Colon (tissue), 2 donors: ENCODE data around the gene APOL5.
"Not testable (repeated sequence)": the region's sequence is repeated elsewhere in the genome, so short reads cannot be mapped to it uniquely, and the experiment has no call there.

Experiments used
- FAIRE-seq: peaks from 2 replicates; lab custom pipeline; 2012; peaks lifted over from hg19 to GRCh38; lab: Jason Lieb, UNC
- donor health status: control.
- donor health status: control.

The APOL5 gene

GRCh38 chr22:35711336-35711735 is 6.3 kb upstream of the APOL5 start:
- FAIRE-seq = no peak

DNA sequence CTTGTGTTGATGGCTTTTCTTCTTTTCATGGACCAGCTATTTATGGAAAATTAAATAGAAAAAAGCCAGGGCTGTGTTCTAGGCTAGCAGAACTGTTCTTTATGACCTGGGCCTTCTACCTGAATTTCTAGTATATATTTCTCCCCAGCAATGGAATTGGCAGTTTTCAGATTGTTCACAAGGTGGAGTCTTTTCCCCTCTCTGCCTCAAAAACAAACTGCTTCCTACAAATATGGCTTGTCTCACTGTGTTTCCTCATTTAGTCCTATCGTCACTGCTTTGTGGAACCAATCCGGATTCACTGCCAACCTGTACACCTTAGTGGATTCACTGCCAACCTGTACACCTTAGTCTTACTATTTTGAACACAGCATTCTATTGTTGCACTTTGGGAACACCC is 5.0 kb upstream of the APOL5 start:
- FAIRE-seq = no peak

- no peak for FAIRE-seq
These were observed 1.7 kb downstream of the APOL5 start for GRCh38 chr22:35719212-35719875.

DNA sequence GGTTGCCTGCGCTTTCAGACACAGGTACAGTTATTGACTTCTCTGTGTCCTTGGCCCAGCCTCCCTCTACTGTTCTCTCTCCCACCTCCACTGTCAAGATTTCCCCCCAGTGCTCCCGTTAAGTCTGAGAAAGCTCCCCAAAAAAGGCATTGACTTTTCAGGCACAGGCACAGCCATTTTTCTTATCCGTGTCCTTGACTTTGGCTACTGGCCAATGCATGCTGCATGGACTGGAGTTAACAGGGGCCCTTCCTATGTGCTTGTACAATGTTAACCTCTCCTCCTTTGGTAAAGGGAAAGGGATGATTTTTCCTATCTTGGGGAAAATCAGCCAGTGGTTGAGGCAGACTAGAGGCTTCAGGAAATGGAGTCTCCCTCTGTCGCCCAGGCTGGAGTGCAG is 4.3 kb downstream of the APOL5 start:
- no peak for FAIRE-seq

- FAIRE-seq = no peak
These were observed 7.8 kb downstream of the APOL5 start for GRCh38 chr22:35725521-35725920.

- FAIRE-seq = no peak
These were observed 8.7 kb downstream of the APOL5 start for GRCh38 chr22:35726398-35726797.

GRCh38 chr22:35726933-35727332 is 9.3 kb downstream of the APOL5 start:
- no peak for FAIRE-seq

GRCh38 chr22:35727436-35727835 is 9.8 kb downstream of the APOL5 start:
- no peak for FAIRE-seq

GRCh38 chr22:35728639-35729308 is 11.1 kb downstream of the APOL5 start:
- FAIRE-seq = no peak

DNA sequence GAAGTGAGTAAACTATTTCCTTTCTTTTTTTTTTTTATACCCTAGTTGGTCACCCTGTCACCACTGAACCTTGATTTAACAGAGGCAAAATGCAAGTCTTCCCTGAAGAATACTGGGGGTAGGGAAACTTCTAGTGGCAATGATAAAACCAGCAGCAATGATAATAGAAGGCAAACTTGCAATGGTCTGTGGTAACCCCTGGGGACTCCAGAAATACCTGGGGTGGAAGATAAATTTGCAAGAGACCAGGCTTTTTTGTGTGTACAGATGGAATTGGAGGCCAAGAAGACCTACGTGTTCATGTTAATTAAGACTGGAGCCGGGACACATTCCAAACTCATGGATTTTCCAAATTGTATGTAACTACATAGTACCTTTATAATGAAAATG is 11.6 kb downstream of the APOL5 start:
- FAIRE-seq = no peak

- FAIRE-seq = no peak
These were observed 13.6 kb downstream of the APOL5 start for GRCh38 chr22:35731321-35731720.

DNA sequence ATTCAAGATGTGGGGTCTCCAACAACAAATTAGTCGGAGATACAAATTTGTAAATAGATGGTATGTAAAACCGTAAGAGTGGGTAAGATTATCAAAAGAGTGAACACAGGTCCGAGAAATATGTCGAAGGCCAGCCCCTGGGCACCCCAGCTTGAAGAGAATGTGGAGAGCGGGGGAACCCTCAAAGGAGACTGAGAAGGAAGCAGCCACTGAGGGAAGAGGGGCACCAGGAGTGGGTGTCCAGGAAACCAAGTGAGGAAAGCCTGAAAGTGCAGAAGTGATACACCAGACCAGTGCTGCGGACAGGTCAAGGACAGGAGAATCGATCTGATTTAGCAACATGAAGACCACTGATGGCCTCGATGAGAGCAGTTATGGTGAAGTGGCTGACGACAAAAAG is 14.4 kb downstream of the APOL5 start:
- no peak for FAIRE-seq

DNA sequence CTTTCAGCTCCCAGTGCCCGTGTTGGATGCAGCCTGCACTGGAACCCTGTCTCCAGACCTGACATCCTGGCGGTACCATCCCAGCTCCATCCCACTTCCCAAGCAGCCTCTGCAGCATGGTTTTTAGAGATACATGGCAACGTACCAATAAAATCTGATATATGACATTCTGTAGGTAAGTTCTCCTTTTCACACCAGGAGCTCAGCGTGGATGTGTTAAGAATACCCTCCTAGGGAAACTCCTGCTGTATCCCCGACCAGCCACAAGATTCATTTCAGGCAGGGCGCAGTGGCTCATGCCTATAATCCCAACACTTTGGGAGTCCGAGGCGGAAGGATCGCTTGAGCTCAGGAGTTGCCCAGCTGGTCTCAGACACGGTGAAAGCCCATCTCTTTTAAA is 15.4 kb downstream of the APOL5 start:
- FAIRE-seq = no peak

- no peak for FAIRE-seq
These were observed 16.3 kb downstream of the APOL5 start for GRCh38 chr22:35733791-35734516.

GRCh38 chr22:35734517-35734827 is 16.8 kb downstream of the APOL5 start:
- no peak for FAIRE-seq

- FAIRE-seq = no peak
These were observed 17.9 kb downstream of the APOL5 start for GRCh38 chr22:35735542-35735941.

- FAIRE-seq = no peak
These were observed 18.5 kb downstream of the APOL5 start for GRCh38 chr22:35736166-35736565.

DNA sequence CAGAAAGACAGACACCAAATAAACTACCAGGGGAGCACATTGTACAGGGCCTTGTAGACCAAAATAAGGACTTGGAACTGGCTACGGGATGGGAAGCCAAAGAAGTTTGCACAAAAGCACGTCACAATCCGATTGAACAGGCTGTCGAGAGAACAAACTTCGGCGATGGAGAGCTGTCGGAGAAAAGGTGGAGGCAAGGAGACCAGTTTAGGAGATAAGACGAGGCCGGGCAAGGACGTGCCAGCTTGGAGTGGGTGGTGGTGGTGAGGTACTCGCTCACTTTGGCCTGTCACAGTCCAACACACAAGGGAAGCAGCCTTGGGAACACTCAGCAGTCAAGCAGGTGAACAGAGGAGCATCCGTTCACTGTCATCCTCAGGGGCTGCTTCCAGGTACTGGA is 19.0 kb downstream of the APOL5 start:
- FAIRE-seq = no peak

GRCh38 chr22:35737886-35738285 is 20.2 kb downstream of the APOL5 start:
- not testable (repeated sequence) for FAIRE-seq

DNA sequence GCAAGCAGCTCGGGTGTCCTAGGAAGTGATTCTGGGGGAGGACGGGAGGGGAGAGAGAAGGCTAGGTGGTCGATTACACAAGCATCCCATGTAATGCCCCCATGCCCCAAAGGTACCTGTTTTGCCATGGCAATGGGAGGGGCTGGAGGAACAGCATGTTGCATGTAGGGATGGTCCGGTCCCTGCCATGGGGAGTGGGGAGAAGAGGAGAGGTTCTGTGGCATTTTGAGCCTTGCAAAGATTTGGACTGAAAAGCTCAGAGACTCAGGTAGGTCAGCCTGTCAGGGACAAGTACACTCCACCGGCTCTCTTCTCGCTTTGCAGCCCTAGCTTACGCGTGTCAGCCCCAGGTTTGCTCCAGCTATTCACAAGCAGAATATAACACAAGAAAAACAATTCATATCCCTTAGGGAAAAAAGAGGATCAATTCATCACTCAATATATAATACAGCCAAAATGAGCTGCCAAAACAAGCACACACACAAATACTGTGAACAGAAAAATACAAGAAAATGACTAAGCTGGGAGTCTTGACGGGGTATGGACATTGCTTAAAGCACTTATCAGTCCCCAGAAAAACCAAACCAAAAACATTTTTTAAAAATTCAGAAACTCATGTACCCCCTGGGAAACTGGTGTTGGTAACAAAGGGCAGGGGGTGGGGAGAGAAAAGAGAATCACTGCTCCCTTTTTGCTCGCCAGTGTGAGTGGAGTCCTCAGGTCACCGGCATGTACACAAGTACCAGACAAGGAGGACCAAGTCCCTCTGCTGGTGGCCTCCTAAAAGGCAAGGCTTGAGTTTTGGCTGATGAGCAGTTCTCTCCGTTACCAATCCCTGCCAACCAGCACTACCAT is 21.6 kb downstream of the APOL5 start:
- no peak for FAIRE-seq

- no peak for FAIRE-seq
These were observed 22.3 kb downstream of the APOL5 start for GRCh38 chr22:35739931-35740380.

GRCh38 chr22:35740616-35741015 is 22.9 kb downstream of the APOL5 start:
- FAIRE-seq = no peak
